MCF 10A (cell line): ENCODE results near the gene ZNF117. TPM values are rescaled to one million over a fixed set of nuclear protein-coding genes. Genes with fewer than 3 reads are reported as not detected.
"Not testable (repeated sequence)": the region's sequence is repeated elsewhere in the genome, so short reads cannot be mapped to it uniquely, and the experiment has no call there.

Source experiments
- BruUV-seq: library from RNA; stranded (reverse); fragments of 400-500 nt; replicated peaks from 2 replicates; lab custom pipeline; 2021; lab: Mats Ljungman, UMichigan
- CTCF ChIA-PET: fragments of 300-600 bp; sonication (Branson Sonifier 250); formaldehyde crosslinking; extraction: SDS; loops from one replicate; lab custom pipeline; 2021; ENCODE audit warnings: antibody characterized with exemption, inconsistent platforms; lab: Yijun Ruan, JAX
- POLR2A ChIA-PET: fragments of 300-600, 350-650 bp; sonication (Branson Sonifier 250); formaldehyde crosslinking; extraction: SDS; loops from one replicate; lab custom pipeline; 2020; ENCODE audit warnings: antibody characterized with exemption, inconsistent platforms; lab: Yijun Ruan, JAX
- DNase-seq: peaks from one replicate; pipeline ENCODE4 v3.0.0-alpha.2; 2018; ENCODE audit not compliant: unreplicated experiment
- H3K27ac Mint-ChIP-seq: one replicate; pipeline ENCODE4 v1.8.0; 2022; ENCODE audit warnings: mild to moderate bottlenecking, low read depth, mixed read lengths; ENCODE audit not compliant: unreplicated experiment
- H3K27me3 Mint-ChIP-seq: one replicate; pipeline ENCODE4 v1.8.0; 2022; ENCODE audit warnings: mixed read lengths; ENCODE audit not compliant: insufficient read depth, unreplicated experiment
- H3K36me3 Mint-ChIP-seq: one replicate; pipeline ENCODE4 v1.8.0; 2022; ENCODE audit warnings: mild to moderate bottlenecking, moderate library complexity, mixed read lengths; ENCODE audit not compliant: insufficient read depth, unreplicated experiment
- H3K4me1 Mint-ChIP-seq: one replicate; pipeline ENCODE4 v1.8.0; 2022; ENCODE audit warnings: mixed read lengths; ENCODE audit not compliant: insufficient read depth, unreplicated experiment
- H3K4me3 Mint-ChIP-seq: one replicate; pipeline ENCODE4 v1.8.0; 2022; ENCODE audit warnings: mild to moderate bottlenecking, moderate library complexity, mixed read lengths; ENCODE audit not compliant: unreplicated experiment
- H3K9me3 Mint-ChIP-seq: one replicate; pipeline ENCODE4 v1.8.0; 2022; ENCODE audit warnings: mixed read lengths; ENCODE audit not compliant: unreplicated experiment
- intact Hi-C: fragments of 100-400 bp; cut with micrococcal nuclease; formaldehyde crosslinking; loops from 2 replicates; pipeline ENCODE4 v1.14.1; 2022
- total RNA-seq: library from RNA; stranded (reverse); gene quantifications from 2 replicates; pipeline ENCODE4 v1.2.3, GENCODE V29; 2022
- TF ChIP-seq, protein P1 (sequence below): fragments of 200-600 bp; IDR thresholded peaks from one replicate; pipeline ENCODE4 v1.8.0; 2022; ENCODE audit warnings: antibody characterized with exemption, mild to moderate bottlenecking; ENCODE audit not compliant: unreplicated experiment

Gene ZNF117
- total RNA-seq, 1 experiment from 2014 or later, result 3.2 TPM

DNA sequence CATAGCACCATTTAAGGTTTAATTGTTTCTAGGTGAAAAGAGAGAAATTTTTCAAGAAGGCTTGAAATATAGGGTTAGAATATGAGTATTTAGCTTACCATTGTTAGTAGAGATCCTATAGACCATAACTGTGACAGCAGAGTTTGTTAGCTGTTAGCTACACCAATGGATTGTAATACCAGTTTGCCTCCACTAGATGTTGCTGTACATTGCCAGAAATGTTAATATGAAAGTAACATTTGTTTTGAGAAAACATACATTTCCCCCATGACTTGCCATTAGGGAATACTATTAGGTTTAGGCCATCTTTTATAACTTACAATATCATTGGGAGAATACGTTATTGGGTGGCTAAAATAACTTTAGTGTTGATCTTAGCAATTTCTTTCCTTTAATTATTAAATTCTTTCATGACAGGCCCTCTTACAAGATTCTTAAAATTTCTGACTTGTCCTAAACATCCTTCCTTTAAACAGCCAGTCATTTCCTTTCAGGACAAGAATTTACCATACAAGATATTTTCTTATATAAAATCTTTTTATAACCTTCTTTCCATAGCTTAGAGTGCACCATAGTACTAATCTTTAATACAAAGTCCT, 39.5 kb downstream of the ZNF117 start:
- H3K27me3 Mint-ChIP-seq, result no peaks in the 10 kb centered on the region
- intact Hi-C loops, result loop anchor here (1.0 to 5.0 kb wide), 2 partner anchors 86 to 356 kb away; no protein-coding TSS in a partner anchor
- no TSS peak for BruUV-seq
- H3K27ac Mint-ChIP-seq, result no peak overlapping the region
- CTCF ChIA-PET, result interaction anchor here (0.5 to 7.3 kb wide), 16 partner anchors 10 to 668 kb away, joined by 3 to 71 read pairs (median 4); partner anchors contain the start of gene ERV3-1
- H3K4me1 Mint-ChIP-seq, result no peaks in the 10 kb centered on the region
- no peaks in the 10 kb centered on the region for H3K36me3 Mint-ChIP-seq
- peak; percentile 55 for DNase-seq
- POLR2A ChIA-PET, result no interaction called here
- no peak overlapping the region for H3K4me3 Mint-ChIP-seq
- no peaks in the 10 kb centered on the region for H3K9me3 Mint-ChIP-seq
- TF ChIP-seq, protein P1, sequence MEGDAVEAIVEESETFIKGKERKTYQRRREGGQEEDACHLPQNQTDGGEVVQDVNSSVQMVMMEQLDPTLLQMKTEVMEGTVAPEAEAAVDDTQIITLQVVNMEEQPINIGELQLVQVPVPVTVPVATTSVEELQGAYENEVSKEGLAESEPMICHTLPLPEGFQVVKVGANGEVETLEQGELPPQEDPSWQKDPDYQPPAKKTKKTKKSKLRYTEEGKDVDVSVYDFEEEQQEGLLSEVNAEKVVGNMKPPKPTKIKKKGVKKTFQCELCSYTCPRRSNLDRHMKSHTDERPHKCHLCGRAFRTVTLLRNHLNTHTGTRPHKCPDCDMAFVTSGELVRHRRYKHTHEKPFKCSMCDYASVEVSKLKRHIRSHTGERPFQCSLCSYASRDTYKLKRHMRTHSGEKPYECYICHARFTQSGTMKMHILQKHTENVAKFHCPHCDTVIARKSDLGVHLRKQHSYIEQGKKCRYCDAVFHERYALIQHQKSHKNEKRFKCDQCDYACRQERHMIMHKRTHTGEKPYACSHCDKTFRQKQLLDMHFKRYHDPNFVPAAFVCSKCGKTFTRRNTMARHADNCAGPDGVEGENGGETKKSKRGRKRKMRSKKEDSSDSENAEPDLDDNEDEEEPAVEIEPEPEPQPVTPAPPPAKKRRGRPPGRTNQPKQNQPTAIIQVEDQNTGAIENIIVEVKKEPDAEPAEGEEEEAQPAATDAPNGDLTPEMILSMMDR, result peak; percentile 73

DNA sequence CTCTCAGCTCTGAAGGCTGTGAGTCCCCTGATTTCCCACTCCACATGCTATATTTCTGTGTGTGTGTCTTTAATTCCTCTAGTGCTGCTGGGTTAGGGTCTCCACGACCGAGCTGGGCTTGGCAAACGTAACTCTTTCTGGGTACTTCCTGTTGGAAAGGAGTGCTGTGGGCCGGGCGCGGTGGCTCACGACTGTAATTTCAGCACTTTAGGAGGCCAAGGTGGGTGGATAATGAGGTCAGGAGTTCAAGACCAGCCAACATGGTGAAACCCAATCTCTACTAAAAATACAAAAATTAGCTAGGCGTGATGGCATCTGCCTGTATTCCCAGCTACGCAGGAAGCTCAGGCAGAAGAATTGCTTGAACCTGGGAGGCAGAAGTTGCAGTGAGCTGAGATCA, 40.2 kb downstream of the ZNF117 start:
- H3K4me1 Mint-ChIP-seq, H3K36me3 Mint-ChIP-seq, H3K27ac Mint-ChIP-seq, H3K4me3 Mint-ChIP-seq, POLR2A ChIA-PET, H3K9me3 Mint-ChIP-seq, DNase-seq, H3K27me3 Mint-ChIP-seq, BruUV-seq: not testable (repeated sequence)
- intact Hi-C loops, result loop anchor here (1.0 to 5.0 kb wide), 2 partner anchors 87 to 357 kb away; no protein-coding TSS in a partner anchor
- CTCF ChIA-PET, result interaction anchor here (0.7 to 7.3 kb wide), 15 partner anchors 10 to 368 kb away, joined by 3 to 71 read pairs (median 5); partner anchors contain the start of gene ERV3-1

DNA sequence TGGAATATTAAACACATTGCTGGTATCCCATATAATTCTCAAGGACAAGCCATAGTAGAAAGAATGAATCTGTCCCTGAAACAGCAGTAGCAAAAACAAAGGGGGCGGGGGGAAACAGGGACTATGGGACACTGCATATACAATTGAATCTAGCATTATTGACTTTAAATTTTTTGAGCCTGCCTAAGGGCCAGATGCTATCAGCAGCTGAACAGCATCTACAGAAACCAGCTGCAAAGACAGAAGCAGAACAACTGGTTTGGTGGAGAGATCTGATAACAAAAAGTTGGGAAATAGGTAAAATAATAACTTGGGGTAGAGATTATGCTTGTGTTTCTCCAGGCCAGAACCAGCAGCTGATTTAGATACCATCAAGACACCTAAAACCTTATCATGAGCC, 42.1 kb downstream of the ZNF117 start:
- H3K36me3 Mint-ChIP-seq, H3K9me3 Mint-ChIP-seq, H3K27ac Mint-ChIP-seq, intact Hi-C loops, DNase-seq, H3K4me3 Mint-ChIP-seq, BruUV-seq, H3K4me1 Mint-ChIP-seq, H3K27me3 Mint-ChIP-seq: not testable (repeated sequence)
- ChIA-PET POLR2A (interaction anchor here (0.8 kb wide), 1 partner anchor 21 kb away, joined by 4 read pairs; no protein-coding TSS in a partner anchor), CTCF (interaction anchor here (0.6 to 7.3 kb wide), 3 partner anchors 10 to 358 kb away, joined by 3 to 71 read pairs (median 3); no protein-coding TSS in a partner anchor)

DNA sequence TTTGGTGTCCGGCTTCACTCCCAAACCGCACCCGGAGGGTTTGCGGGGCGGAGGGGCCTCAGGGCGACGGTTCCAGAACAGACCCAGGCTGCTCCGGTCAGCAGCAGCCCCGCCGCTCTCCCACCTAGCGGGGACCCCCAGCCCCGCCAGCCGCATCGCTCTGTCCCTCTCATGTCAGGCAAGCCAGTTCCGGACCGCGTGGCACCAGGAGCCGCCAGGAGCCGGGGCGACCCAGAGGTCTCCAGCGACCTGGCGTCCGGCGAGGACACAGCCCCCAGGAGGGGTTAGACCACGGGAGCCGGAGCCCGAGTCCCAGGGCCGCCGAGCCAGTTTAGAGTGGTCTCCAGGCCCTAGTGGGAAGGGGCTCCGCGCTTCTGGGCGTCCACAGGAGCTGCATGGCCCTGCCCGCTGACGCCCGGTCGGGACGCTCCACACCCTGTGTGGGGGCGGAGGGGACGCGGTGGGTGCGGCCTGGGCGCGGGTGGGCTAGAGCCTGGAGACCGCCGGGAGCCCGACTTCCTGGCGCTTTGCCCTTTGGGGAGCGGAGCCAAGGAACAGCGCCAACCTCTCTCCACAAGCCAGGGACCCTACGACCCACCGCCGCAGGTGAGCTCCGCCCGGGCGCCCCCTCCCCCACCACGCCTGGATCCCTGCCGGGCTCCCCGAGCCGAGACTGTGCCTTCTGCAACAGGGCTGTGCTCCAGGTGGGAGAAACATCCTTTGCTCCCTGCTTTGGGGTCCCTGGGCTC, 43.4 kb downstream of the ZNF117 start:
- no peaks in the 10 kb centered on the region for H3K36me3 Mint-ChIP-seq
- intact Hi-C loops, result no loop called here
- no peak for DNase-seq
- H3K27me3 Mint-ChIP-seq, result no peaks in the 10 kb centered on the region
- TF ChIP-seq, protein P1, result no peak
- no peaks in the 10 kb centered on the region for H3K9me3 Mint-ChIP-seq
- H3K4me1 Mint-ChIP-seq, result no peaks in the 10 kb centered on the region
- POLR2A ChIA-PET, result interaction anchor here (0.6 kb wide), 2 partner anchors 9 to 270 kb away, joined by 3 read pairs; no protein-coding TSS in a partner anchor
- H3K4me3 Mint-ChIP-seq, result no peak overlapping the region
- no peak overlapping the region for H3K27ac Mint-ChIP-seq
- no TSS peak for BruUV-seq
- CTCF ChIA-PET, result interaction anchor here (0.6 to 7.3 kb wide), 3 partner anchors 8 to 360 kb away, joined by 3 to 71 read pairs (median 3); no protein-coding TSS in a partner anchor
